ENCODE measurements around the gene MAGED2. TPM values are rescaled to one million over a fixed set of nuclear protein-coding genes. Genes with fewer than 3 reads are reported as not detected.
"Not testable (repeated sequence)": the region's sequence is repeated elsewhere in the genome, so short reads cannot be mapped to it uniquely, and the experiment has no call there.

Gene MAGED2, protein sequence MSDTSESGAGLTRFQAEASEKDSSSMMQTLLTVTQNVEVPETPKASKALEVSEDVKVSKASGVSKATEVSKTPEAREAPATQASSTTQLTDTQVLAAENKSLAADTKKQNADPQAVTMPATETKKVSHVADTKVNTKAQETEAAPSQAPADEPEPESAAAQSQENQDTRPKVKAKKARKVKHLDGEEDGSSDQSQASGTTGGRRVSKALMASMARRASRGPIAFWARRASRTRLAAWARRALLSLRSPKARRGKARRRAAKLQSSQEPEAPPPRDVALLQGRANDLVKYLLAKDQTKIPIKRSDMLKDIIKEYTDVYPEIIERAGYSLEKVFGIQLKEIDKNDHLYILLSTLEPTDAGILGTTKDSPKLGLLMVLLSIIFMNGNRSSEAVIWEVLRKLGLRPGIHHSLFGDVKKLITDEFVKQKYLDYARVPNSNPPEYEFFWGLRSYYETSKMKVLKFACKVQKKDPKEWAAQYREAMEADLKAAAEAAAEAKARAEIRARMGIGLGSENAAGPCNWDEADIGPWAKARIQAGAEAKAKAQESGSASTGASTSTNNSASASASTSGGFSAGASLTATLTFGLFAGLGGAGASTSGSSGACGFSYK
- 100 to 1,000 TPM in 5 of 6 donors, 10 to 100 TPM in 1; 85.6 to 120 (median 110) TPM for total RNA-seq

DNA sequence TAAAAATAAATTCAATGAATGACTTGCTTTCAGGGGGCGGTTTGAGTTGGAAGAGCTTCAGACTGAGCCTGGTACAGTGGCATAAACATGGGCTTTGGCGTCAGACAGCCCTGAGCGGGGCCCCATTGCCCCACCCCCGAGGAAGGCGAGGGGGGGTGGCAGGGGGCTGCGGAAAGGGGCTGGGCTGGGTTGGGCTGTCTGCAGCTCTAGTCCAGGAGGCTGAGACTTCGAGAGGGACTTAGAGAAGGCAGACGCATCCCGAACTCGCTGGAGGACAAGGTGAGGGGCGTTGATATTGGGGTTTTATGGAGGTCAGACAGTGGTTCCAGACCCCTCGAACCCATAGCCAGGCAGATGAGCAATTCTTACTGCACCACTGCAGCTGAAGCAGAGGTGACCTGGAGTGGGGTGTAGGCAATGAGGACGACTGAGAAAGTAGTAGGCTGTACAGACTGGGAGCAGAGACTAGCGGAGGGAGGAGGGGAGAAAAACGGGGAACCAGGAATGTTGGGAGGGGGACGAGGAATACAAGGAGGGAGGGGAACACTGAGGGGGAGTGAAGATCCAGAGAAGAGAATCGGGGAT is at the start of gene MAGED2:
Gene MAGED2, plus strand, starts transcription at position 222 of the 585 bp plus-strand sequence. CDS start 1,587 bp downstream, outside the sequence.
- peak within 1 kb of the TSS; percentile 53 to 88 (median 87) for H3K27ac ChIP-seq
- DNase-seq = peak in 1 of 2 donors; percentile 75
- H3K27me3 ChIP-seq = no peaks in the 10 kb centered on the region
- peak within 1 kb of the TSS; percentile 57 to 85 (median 68) for H3K4me3 ChIP-seq
- H3K36me3 ChIP-seq = peaks cover 0 to 29% (median 14%) of the 10 kb centered on the region in 4 donors
- 1 to 32% methylated on average over 10 to 16 of the region's 17 CpGs for WGBS, 2 donors
- TF ChIP-seq, protein P1, sequence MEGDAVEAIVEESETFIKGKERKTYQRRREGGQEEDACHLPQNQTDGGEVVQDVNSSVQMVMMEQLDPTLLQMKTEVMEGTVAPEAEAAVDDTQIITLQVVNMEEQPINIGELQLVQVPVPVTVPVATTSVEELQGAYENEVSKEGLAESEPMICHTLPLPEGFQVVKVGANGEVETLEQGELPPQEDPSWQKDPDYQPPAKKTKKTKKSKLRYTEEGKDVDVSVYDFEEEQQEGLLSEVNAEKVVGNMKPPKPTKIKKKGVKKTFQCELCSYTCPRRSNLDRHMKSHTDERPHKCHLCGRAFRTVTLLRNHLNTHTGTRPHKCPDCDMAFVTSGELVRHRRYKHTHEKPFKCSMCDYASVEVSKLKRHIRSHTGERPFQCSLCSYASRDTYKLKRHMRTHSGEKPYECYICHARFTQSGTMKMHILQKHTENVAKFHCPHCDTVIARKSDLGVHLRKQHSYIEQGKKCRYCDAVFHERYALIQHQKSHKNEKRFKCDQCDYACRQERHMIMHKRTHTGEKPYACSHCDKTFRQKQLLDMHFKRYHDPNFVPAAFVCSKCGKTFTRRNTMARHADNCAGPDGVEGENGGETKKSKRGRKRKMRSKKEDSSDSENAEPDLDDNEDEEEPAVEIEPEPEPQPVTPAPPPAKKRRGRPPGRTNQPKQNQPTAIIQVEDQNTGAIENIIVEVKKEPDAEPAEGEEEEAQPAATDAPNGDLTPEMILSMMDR (IDR thresholded peaks at IDR 0.05) = no peak
- peak in 1 of 4 donors; percentile 40 for TF ChIP-seq POLR2A (IDR thresholded peaks at IDR 0.05)
- peak in 1 of 2 donors; percentile 64 for ATAC-seq (ENCODE audit: low FRiP score in 2 of 2)
- H3K4me1 ChIP-seq = peaks cover 6 to 13% (median 11%) of the 10 kb centered on the region in 4 donors
- H3K9me3 ChIP-seq = no peaks in the 10 kb centered on the region

DNA sequence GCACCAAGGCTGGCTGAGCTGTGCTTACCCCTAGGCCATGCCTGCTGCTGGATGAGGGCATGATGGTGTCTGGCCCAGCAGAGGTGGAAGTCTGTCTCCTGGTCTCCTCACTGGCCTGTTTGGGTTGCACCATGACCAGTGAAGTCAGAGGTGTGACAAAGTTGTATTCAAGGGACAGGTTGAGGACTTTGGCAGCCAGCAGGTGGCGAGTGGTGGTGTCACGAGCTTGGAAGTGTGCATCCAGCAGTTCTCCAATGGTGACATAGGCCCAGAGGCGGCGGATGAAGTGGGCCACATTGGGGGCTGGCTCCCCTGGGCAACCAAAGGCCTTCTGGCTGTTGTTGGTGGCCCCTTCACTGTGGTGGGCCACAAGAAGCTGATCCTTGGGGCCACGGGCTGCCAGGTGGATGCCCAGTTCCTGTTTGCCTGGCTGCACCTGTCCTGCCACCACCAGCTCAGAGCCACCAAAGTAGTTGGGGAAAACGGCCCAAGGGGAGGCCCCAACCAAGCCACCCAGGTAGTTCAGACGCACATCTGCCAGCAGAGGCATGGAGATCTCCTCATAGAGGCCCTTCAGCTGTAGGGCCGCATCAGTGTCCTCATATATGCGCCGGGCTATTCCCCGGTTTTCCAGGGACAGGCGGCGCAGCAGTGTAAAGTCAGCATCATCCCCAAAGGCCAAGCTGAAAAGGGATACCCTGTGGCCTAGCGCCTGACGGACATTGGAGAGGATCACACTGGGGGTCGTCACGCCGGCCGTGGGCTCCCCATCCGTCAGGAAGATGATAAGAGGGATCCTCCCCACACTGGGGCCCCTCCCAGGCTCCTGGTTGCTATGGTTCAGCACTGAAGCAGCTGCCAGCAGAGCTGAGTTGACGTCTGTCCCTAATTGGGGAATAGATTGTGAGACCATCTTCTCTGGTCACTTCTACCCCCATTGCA is 49.2 kb upstream of the MAGED2 start:
- peak in 1 of 2 donors; percentile 39 for ATAC-seq (ENCODE audit: low FRiP score in 2 of 2)
- Histone ChIP-seq H3K4me3 (no peak overlapping the region), H3K9me3 (no peaks in the 10 kb centered on the region), H3K27ac (no peak overlapping the region), H3K4me1 (no peaks in the 10 kb centered on the region), H3K36me3 (no peaks in the 10 kb centered on the region), H3K27me3 (no peaks in the 10 kb centered on the region)
- TF ChIP-seq POLR2AphosphoS5 (IDR thresholded peaks at IDR 0.05) = no peak
- TF ChIP-seq EP300 (IDR thresholded peaks at IDR 0.05) = no peak
- TF ChIP-seq, protein P1 (IDR thresholded peaks at IDR 0.05) = no peak
- no peak for TF ChIP-seq POLR2A (IDR thresholded peaks at IDR 0.05)
- whole genome bisulfite sequencing, 2 donors = 79% methylated on average over 19 of the region's 21 CpGs; no CpG with 5 or more reads in 1 of the 2 donors
- peak in 1 of 2 donors; percentile 16 for DNase-seq

- not testable (repeated sequence) for H3K9me3 ChIP-seq, H3K4me1 ChIP-seq, H3K27ac ChIP-seq, H3K36me3 ChIP-seq, DNase-seq, H3K4me3 ChIP-seq, H3K27me3 ChIP-seq
- WGBS, 2 donors = 0 to 67% methylated on average over 1 of the region's 2 CpGs
- peak in 1 of 2 donors; percentile 56 for ATAC-seq (ENCODE audit: low FRiP score in 2 of 2)
These were observed 33.0 kb upstream of the MAGED2 start for GRCh38 chrX:54774391-54775094.

DNA sequence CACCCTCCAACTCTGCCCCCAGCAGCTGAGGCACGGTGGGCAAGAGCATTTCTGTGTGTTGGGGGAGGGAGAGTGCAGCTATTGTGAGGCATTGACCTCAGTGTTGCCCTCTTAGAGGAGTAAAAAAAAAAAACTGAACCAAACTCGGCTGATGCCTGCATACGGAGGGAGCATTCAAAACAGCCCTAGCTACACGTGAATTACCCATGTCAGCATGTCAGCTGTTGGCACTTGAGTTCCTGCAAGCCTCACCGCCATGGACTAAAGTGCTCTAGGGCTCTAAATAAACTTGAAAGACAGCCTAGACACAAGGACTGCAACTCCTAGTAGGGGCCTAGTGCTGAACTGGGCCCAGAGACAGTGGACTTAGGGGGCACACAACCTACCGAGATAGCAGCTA is 31.5 kb upstream of the MAGED2 start:
- no peak overlapping the region for H3K27ac ChIP-seq
- 62 to 78% methylated on average over 2 to 6 of the region's 6 CpGs for WGBS, 2 donors
- H3K27me3 ChIP-seq = no peaks in the 10 kb centered on the region
- TF ChIP-seq POLR2A (IDR thresholded peaks at IDR 0.05) (no peak), POLR2AphosphoS5 (IDR thresholded peaks at IDR 0.05) (no peak), EP300 (IDR thresholded peaks at IDR 0.05) (no peak)
- TF ChIP-seq, protein P1 (IDR thresholded peaks at IDR 0.05) = no peak
- H3K36me3 ChIP-seq = no peaks in the 10 kb centered on the region
- DNase-seq = no peak
- H3K4me3 ChIP-seq = no peak overlapping the region
- ATAC-seq (ENCODE audit: low FRiP score in 2 of 2) = no peak
- H3K9me3 ChIP-seq = no peaks in the 10 kb centered on the region
- H3K4me1 ChIP-seq = no peaks in the 10 kb centered on the region

Measured in upper lobe of left lung (tissue), 6 donors.